ENCODE data around the gene ELMO1.

DNA sequence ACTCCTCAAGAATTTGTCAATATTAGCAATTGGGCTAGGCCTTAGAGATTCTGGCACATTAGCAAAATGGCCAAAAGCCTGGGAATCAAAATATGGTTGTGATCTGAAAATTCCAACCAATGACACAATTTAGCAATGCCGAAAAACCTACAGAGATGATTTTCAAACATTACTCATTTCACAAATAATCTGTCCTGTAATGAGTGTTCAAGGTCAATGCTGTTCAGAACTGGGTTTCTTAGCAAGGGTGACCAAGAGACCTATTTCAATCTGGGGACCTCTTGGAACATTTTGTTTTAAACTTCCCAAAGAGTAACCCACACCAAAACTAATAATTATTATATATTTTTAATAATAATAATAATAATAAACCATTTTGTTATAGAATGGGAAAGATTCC lies 24.1 kb downstream of the ELMO1 start:
- TF ChIP-seq, protein P1, sequence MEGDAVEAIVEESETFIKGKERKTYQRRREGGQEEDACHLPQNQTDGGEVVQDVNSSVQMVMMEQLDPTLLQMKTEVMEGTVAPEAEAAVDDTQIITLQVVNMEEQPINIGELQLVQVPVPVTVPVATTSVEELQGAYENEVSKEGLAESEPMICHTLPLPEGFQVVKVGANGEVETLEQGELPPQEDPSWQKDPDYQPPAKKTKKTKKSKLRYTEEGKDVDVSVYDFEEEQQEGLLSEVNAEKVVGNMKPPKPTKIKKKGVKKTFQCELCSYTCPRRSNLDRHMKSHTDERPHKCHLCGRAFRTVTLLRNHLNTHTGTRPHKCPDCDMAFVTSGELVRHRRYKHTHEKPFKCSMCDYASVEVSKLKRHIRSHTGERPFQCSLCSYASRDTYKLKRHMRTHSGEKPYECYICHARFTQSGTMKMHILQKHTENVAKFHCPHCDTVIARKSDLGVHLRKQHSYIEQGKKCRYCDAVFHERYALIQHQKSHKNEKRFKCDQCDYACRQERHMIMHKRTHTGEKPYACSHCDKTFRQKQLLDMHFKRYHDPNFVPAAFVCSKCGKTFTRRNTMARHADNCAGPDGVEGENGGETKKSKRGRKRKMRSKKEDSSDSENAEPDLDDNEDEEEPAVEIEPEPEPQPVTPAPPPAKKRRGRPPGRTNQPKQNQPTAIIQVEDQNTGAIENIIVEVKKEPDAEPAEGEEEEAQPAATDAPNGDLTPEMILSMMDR (IDR thresholded peaks at IDR 0.05; ENCODE audit: low read depth, low read length, poor library complexity, severe bottlenecking), result no peak
- TF ChIP-seq EZH2phosphoT487 (IDR thresholded peaks at IDR 0.05; ENCODE audit: borderline replicate concordance, low read length), result no peak
